GM12892 (cell line): ENCODE measurements around the gene STK32C.

Source experiments
- POLR2A ChIP-seq: IDR thresholded peaks from 2 replicates; pipeline ENCODE4 v1.6.1; 2011; ENCODE audit warnings: low read depth, low read length, control low read depth
- POLR2AphosphoS5 ChIP-seq: IDR thresholded peaks from 2 replicates; pipeline ENCODE4 v1.6.1; 2011; ENCODE audit warnings: low read depth, low read length, control low read depth
- TAF1 ChIP-seq: IDR thresholded peaks from 2 replicates; pipeline ENCODE4 v1.6.1; 2011; ENCODE audit warnings: low read depth, mild to moderate bottlenecking, control low read depth, low read length, borderline replicate concordance

- TF ChIP-seq POLR2AphosphoS5, result no peak
- TF ChIP-seq POLR2A, result no peak
- TF ChIP-seq TAF1, result no peak
These were observed 67.2 kb downstream of the STK32C start for GRCh38 chr10:132240581-132240980.
